ENCODE results near the gene COCH. TPM values are rescaled to one million over a fixed set of nuclear protein-coding genes. Genes with fewer than 3 reads are reported as not detected.
"Not testable (repeated sequence)": the region's sequence is repeated elsewhere in the genome, so short reads cannot be mapped to it uniquely, and the experiment has no call there.

COCH gene
- total RNA-seq, 1 experiment from 2014 or later: 1.4 TPM

GRCh38 chr14:30928462-30928861, 54.1 kb downstream of the COCH start:
- H3K9me3 ChIP-seq (ENCODE audit: insufficient read depth, low read depth): no peaks in the 10 kb centered on the region
- no peak overlapping the region for H3K4me2 ChIP-seq
- DNase-seq: no peak
- no peaks in the 10 kb centered on the region for H3K4me1 ChIP-seq (replicated peaks; ENCODE audit: insufficient read depth)
- no peaks in the 10 kb centered on the region for H3K9me2 ChIP-seq (ENCODE audit: insufficient read depth)
- ChIA-PET CTCF (interaction anchor here (0.6 kb wide), 1 partner anchor 1182 kb away, joined by 3 read pairs; no protein-coding TSS in a partner anchor), POLR2A (ENCODE audit: unreplicated experiment) (interaction anchor here (0.6 kb wide), 1 partner anchor 225 kb away, joined by 3 read pairs; no protein-coding TSS in a partner anchor)
- TF ChIP-seq CTCF (conservative IDR thresholded peaks at IDR 0.05) (no peak), EZH2 (IDR thresholded peaks at IDR 0.05; ENCODE audit: low read depth) (no peak)
- H3K27me3 ChIP-seq (ENCODE audit: insufficient read depth, low read depth): no peaks in the 10 kb centered on the region
- no peak overlapping the region for H2AFZ ChIP-seq
- H3F3A ChIP-seq (ENCODE audit: insufficient read depth, low read depth): peaks cover 6% of the 10 kb centered on the region; the same call in 1 of the 2 replicates
- no peaks in the 10 kb centered on the region for H4K20me1 ChIP-seq (ENCODE audit: insufficient read depth)
- intact Hi-C loops (cut with micrococcal nuclease; ENCODE audit: unreplicated experiment): no loop called here
- no peaks in the 10 kb centered on the region for H3K36me3 ChIP-seq (ENCODE audit: low read depth)
- no peak overlapping the region for H3K27ac ChIP-seq
- no TSS peak for BruUV-seq (replicated peaks)
- H3K79me2 ChIP-seq (ENCODE audit: low read depth): no peaks in the 10 kb centered on the region
- no peak overlapping the region for H3K4me3 ChIP-seq

GRCh38 chr14:30933937-30934336, 59.6 kb downstream of the COCH start:
- H3K36me3 ChIP-seq (ENCODE audit: low read depth); H3K9me3 ChIP-seq (ENCODE audit: insufficient read depth, low read depth); H3K4me1 ChIP-seq (replicated peaks; ENCODE audit: insufficient read depth); CTCF ChIA-PET; H3K27ac ChIP-seq; H3K27me3 ChIP-seq (ENCODE audit: insufficient read depth, low read depth); POLR2A ChIA-PET (ENCODE audit: unreplicated experiment); DNase-seq; intact Hi-C loops (cut with micrococcal nuclease; ENCODE audit: unreplicated experiment); H3K4me2 ChIP-seq; H2AFZ ChIP-seq; H3K4me3 ChIP-seq; H3F3A ChIP-seq (ENCODE audit: insufficient read depth, low read depth); H3K79me2 ChIP-seq (ENCODE audit: low read depth); BruUV-seq (replicated peaks); H3K9me2 ChIP-seq (ENCODE audit: insufficient read depth); H4K20me1 ChIP-seq (ENCODE audit: insufficient read depth): not testable (repeated sequence)

GRCh38 chr14:30935445-30935844, 61.1 kb downstream of the COCH start:
- H3F3A ChIP-seq (ENCODE audit: insufficient read depth, low read depth): peaks cover 6% of the 10 kb centered on the region; the same call in 1 of the 2 replicates
- no peaks in the 10 kb centered on the region for H3K4me1 ChIP-seq (replicated peaks; ENCODE audit: insufficient read depth)
- H3K36me3 ChIP-seq (ENCODE audit: low read depth): 0 out of 2 replicates have a peak, but pooled peaks cover 7% of the 10 kb centered on the region
- H3K27ac ChIP-seq: no peak overlapping the region
- H2AFZ ChIP-seq: no peak overlapping the region
- H3K4me2 ChIP-seq: no peak overlapping the region
- intact Hi-C loops (cut with micrococcal nuclease; ENCODE audit: unreplicated experiment): no loop called here
- H4K20me1 ChIP-seq (ENCODE audit: insufficient read depth): no peaks in the 10 kb centered on the region
- no peaks in the 10 kb centered on the region for H3K27me3 ChIP-seq (ENCODE audit: insufficient read depth, low read depth)
- POLR2A ChIA-PET (ENCODE audit: unreplicated experiment): no interaction called here
- CTCF ChIA-PET: no interaction called here
- no peaks in the 10 kb centered on the region for H3K9me2 ChIP-seq (ENCODE audit: insufficient read depth)
- no TSS peak for BruUV-seq (replicated peaks)
- H3K4me3 ChIP-seq: no peak overlapping the region
- TF ChIP-seq EZH2 (IDR thresholded peaks at IDR 0.05; ENCODE audit: low read depth) (no peak), CTCF (conservative IDR thresholded peaks at IDR 0.05) (no peak)
- no peaks in the 10 kb centered on the region for H3K9me3 ChIP-seq (ENCODE audit: insufficient read depth, low read depth)
- no peaks in the 10 kb centered on the region for H3K79me2 ChIP-seq (ENCODE audit: low read depth)
- no peak for DNase-seq

GRCh38 chr14:30938617-30939016, 64.3 kb downstream of the COCH start:
- intact Hi-C loops (cut with micrococcal nuclease; ENCODE audit: unreplicated experiment): no loop called here
- no peak overlapping the region for H3K27ac ChIP-seq
- DNase-seq: no peak
- 0 out of 2 replicates have a peak, but pooled peaks cover 7% of the 10 kb centered on the region for H3K36me3 ChIP-seq (ENCODE audit: low read depth)
- POLR2A ChIA-PET (ENCODE audit: unreplicated experiment): no interaction called here
- TF ChIP-seq CTCF (conservative IDR thresholded peaks at IDR 0.05): no peak
- no peak for TF ChIP-seq EZH2 (IDR thresholded peaks at IDR 0.05; ENCODE audit: low read depth)
- no peak overlapping the region for H3K4me2 ChIP-seq
- CTCF ChIA-PET: no interaction called here
- no peaks in the 10 kb centered on the region for H3F3A ChIP-seq (ENCODE audit: insufficient read depth, low read depth)
- no peaks in the 10 kb centered on the region for H3K9me2 ChIP-seq (ENCODE audit: insufficient read depth)
- no peak overlapping the region for H3K4me3 ChIP-seq
- no peaks in the 10 kb centered on the region for H3K9me3 ChIP-seq (ENCODE audit: insufficient read depth, low read depth)
- H2AFZ ChIP-seq: no peak overlapping the region
- no peaks in the 10 kb centered on the region for H3K79me2 ChIP-seq (ENCODE audit: low read depth)
- no peaks in the 10 kb centered on the region for H3K27me3 ChIP-seq (ENCODE audit: insufficient read depth, low read depth)
- no peaks in the 10 kb centered on the region for H4K20me1 ChIP-seq (ENCODE audit: insufficient read depth)
- no TSS peak for BruUV-seq (replicated peaks)
- H3K4me1 ChIP-seq (replicated peaks; ENCODE audit: insufficient read depth): no peaks in the 10 kb centered on the region
